Mesendoderm (in vitro differentiated cells): ENCODE results near the gene MT1X.
A peak's percentile ranks its signal among the peaks of the same experiment; 100 is the strongest.
"Not testable (repeated sequence)": the region's sequence is repeated elsewhere in the genome, so short reads cannot be mapped to it uniquely, and the experiment has no call there.

Experiments used
- DNase-seq: peaks from one replicate; pipeline ENCODE4 v3.0.0; 2013
- H2AK5ac ChIP-seq: 2 replicates; pipeline ENCODE4 v1.6.1; 2013; ENCODE audit warnings: low read length, inconsistent platforms
- H2BK120ac ChIP-seq: 2 replicates; pipeline ENCODE4 v1.6.1; 2013; ENCODE audit warnings: low read depth, mild to moderate bottlenecking, low read length, moderate library complexity, mixed read lengths
- H2BK15ac ChIP-seq: replicated peaks from 2 replicates; pipeline ENCODE4 v1.6.1; 2013; ENCODE audit warnings: low read depth, mild to moderate bottlenecking, moderate library complexity
- H2BK5ac ChIP-seq: 2 replicates; pipeline ENCODE4 v1.6.1; 2013; ENCODE audit warnings: low read length, inconsistent platforms
- H3K18ac ChIP-seq: 2 replicates; pipeline ENCODE4 v1.6.1; 2013; ENCODE audit warnings: mild to moderate bottlenecking, low read length, mixed read lengths
- H3K23ac ChIP-seq: one replicate; pipeline ENCODE4 v1.6.1; 2013; ENCODE audit warnings: low read length
- H3K27ac ChIP-seq: 2 replicates; pipeline ENCODE4 v1.5.1; 2013; ENCODE audit warnings: low read depth, mild to moderate bottlenecking, inconsistent platforms, low read length, moderate library complexity
- H3K27me3 ChIP-seq: 2 replicates; pipeline ENCODE4 v1.6.1; 2013; ENCODE audit warnings: low read length, control low read depth, mild to moderate bottlenecking, inconsistent platforms; ENCODE audit not compliant: insufficient read depth, poor library complexity
- H3K36me3 ChIP-seq: 2 replicates; pipeline ENCODE4 v1.6.1; 2013; ENCODE audit warnings: low read length, inconsistent platforms; ENCODE audit not compliant: control insufficient read depth, insufficient read depth
- H3K4ac ChIP-seq: one replicate; pipeline ENCODE4 v1.6.1; 2013; ENCODE audit warnings: low read depth, mild to moderate bottlenecking, low read length, moderate library complexity
- H3K4me1 ChIP-seq: 2 replicates; pipeline ENCODE4 v1.6.1; 2013; ENCODE audit warnings: low read depth, low read length, inconsistent platforms; ENCODE audit not compliant: control insufficient read depth
- H3K4me2 ChIP-seq: 2 replicates; pipeline ENCODE4 v1.6.1; 2013; ENCODE audit warnings: low read length
- H3K4me3 ChIP-seq: 2 replicates; pipeline ENCODE4 v1.5.1; 2013; ENCODE audit warnings: mild to moderate bottlenecking, low read length
- H3K56ac ChIP-seq: one replicate; pipeline ENCODE4 v1.6.1; 2013; ENCODE audit warnings: low read length
- H3K79me1 ChIP-seq: 2 replicates; pipeline ENCODE4 v1.6.1; 2013; ENCODE audit warnings: low read length, inconsistent platforms
- H3K79me2 ChIP-seq: 2 replicates; pipeline ENCODE4 v1.6.1; 2013; ENCODE audit warnings: mild to moderate bottlenecking, low read length; ENCODE audit not compliant: control insufficient read depth, insufficient read depth
- H3K9ac ChIP-seq: 2 replicates; pipeline ENCODE4 v1.6.1; 2013; ENCODE audit warnings: low read length, inconsistent platforms
- H4K5ac ChIP-seq: one replicate; pipeline ENCODE4 v1.6.1; 2013; ENCODE audit warnings: low read length
- H4K8ac ChIP-seq: one replicate; pipeline ENCODE4 v1.6.1; 2013; ENCODE audit warnings: low read depth, mild to moderate bottlenecking, control low read depth, low read length, moderate library complexity
- WGBS: extraction: QIAGEN DNeasy Blood & Tissue Kit; methylation state at CpG from one replicate; pipeline ENCODE4 v1.1.7; 2013; ENCODE audit warnings: low lambda C conversion rate, missing lambda C conversion rate; ENCODE audit not compliant: insufficient coverage; ENCODE audit errors: extremely low coverage; 5-methylcytosine and 5-hydroxymethylcytosine counted together

The MT1X gene

DNA sequence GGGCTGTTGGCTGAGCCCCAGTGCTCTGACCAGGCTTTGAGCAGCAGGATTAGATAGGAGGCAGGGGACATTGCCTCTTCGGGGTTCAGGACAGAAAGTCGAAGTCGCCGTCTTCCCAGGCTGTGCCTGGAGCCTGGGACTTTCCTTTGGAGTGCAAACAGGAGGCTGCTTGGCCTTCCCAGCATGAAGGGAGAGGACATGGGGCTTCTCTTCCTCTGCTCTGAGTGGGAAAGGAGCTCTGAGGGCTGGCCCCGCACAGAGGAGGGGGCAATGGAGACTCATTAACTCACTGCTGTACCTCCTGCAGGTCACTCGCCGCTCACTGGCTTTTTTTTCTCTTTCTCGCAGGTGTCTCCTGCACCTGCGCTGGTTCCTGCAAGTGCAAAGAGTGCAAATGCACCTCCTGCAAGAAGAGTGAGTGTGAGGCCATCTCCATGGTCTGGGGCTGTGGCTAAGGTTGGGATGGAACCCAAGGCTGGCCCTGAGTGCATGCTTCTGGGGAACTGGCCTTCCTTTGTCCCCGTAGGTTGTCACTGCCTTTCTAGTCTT is 23.9 kb upstream of the MT1X start:
- Histone ChIP-seq H3K23ac (no peak overlapping the region), H3K79me2 (no peaks in the 10 kb centered on the region), H3K4ac (no peak overlapping the region), H2BK15ac (no peak overlapping the region), H3K27me3 (peaks cover 49% of the 10 kb centered on the region), H4K5ac (no peak overlapping the region), H3K36me3 (no peaks in the 10 kb centered on the region), H3K4me3 (no peak overlapping the region), H3K4me1 (peaks cover 2% of the 10 kb centered on the region), H3K4me2 (peak overlapping the region; percentile 2), H3K56ac (no peak overlapping the region), H2BK5ac (no peak overlapping the region), H3K79me1 (no peaks in the 10 kb centered on the region), H3K18ac (no peak overlapping the region), H3K9ac (no peak overlapping the region), H4K8ac (no peak overlapping the region), H2AK5ac (no peak overlapping the region), H3K27ac (no peak overlapping the region), H2BK120ac (no peak overlapping the region)
- DNase-seq, result no peak
- no CpG with 5 or more reads among the region's 10 CpGs for WGBS

DNA sequence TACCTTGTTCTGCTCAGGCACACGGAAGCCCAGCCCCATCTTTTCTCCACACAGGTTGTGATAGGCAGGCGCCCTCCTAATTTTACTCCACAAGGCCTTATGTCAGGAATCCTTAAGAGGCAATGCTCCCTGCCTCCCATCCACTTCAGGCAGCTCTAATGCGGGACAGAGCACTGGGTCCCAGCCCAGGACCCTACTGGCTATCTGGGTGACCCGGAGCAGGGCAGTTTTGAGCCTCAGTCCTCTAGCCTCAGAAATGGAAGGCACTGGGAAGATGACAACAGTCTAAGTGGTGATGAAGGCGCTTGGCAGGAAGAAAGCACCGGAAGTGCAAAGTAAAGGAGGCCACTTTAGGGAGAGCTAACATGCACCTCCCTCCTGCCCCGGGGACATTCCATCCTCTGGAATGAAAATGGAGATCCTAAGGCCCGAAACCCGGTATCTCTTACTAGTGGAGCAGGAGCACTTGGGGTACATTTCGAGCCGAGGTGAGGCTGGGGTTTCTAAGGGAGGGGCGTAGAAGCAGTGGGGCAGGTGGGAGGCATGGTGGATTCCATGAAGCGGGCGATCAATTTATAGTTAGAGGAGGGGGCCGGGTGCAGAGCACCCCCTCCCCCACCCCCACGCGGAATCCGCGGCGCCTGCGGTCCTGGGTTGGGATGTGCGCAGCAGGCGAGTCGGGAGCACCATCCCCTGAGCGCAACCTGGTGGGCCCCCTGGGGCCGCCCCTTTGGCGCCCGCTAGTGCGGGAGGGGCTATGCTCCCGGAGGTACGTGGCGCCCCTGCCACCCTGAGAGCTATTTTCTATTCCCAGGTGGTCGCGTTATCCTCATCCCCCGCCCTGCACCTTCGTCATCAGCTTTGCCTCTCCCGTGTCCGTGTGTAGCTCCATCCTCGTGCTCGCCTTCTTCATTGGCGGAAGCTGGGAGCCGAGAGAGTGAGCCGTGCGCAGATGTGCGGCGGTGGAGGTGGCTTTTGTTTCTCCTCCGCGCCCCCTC is 19.6 kb upstream of the MT1X start:
- Histone ChIP-seq H3K9ac (no peak overlapping the region), H3K4ac (no peak overlapping the region), H3K4me3 (no peak overlapping the region), H3K36me3 (no peaks in the 10 kb centered on the region), H3K27me3 (peaks cover 78% of the 10 kb centered on the region), H3K56ac (no peak overlapping the region), H3K18ac (no peak overlapping the region), H3K27ac (no peak overlapping the region), H3K79me2 (no peaks in the 10 kb centered on the region), H4K8ac (no peak overlapping the region), H2AK5ac (no peak overlapping the region), H2BK120ac (no peak overlapping the region), H2BK5ac (no peak overlapping the region), H4K5ac (no peak overlapping the region), H3K79me1 (no peaks in the 10 kb centered on the region), H3K4me2 (peak overlapping the region; percentile 10), H2BK15ac (no peak overlapping the region), H3K23ac (no peak overlapping the region), H3K4me1 (peaks cover 2% of the 10 kb centered on the region)
- WGBS, result no CpG with 5 or more reads among the region's 48 CpGs
- DNase-seq, result peak; percentile 44

DNA sequence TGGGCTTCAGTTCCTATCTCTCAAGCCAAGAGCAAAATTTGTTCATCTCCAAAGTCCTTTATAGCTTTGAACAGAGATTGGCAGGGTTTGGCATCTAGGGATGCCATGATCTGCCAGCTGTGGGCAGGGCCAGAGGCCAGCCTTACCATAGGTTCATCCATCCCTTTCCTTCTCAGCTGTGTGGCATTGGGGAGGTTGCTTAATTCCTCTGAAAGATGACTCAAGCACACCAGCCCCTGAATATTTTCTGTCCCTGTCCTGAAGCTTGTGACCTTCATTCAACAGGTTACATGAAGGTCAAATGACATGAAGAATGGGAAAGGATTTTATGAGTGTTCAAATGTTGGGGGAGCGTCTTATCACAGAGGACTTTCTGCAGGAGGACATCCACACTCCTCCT is 17.8 kb upstream of the MT1X start:
- Histone ChIP-seq H4K5ac (no peak overlapping the region), H3K4ac (no peak overlapping the region), H3K79me1 (no peaks in the 10 kb centered on the region), H3K4me3 (no peak overlapping the region), H3K9ac (no peak overlapping the region), H4K8ac (no peak overlapping the region), H2BK5ac (no peak overlapping the region), H3K4me1 (no peaks in the 10 kb centered on the region), H3K56ac (no peak overlapping the region), H3K27ac (no peak overlapping the region), H2BK120ac (no peak overlapping the region), H3K18ac (no peak overlapping the region), H3K36me3 (no peaks in the 10 kb centered on the region), H3K27me3 (peaks cover 82% of the 10 kb centered on the region), H2BK15ac (no peak overlapping the region), H2AK5ac (no peak overlapping the region), H3K79me2 (no peaks in the 10 kb centered on the region), H3K23ac (no peak overlapping the region), H3K4me2 (no peak overlapping the region)
- no CpG with 5 or more reads among the region's 1 CpG for WGBS
- no peak for DNase-seq

DNA sequence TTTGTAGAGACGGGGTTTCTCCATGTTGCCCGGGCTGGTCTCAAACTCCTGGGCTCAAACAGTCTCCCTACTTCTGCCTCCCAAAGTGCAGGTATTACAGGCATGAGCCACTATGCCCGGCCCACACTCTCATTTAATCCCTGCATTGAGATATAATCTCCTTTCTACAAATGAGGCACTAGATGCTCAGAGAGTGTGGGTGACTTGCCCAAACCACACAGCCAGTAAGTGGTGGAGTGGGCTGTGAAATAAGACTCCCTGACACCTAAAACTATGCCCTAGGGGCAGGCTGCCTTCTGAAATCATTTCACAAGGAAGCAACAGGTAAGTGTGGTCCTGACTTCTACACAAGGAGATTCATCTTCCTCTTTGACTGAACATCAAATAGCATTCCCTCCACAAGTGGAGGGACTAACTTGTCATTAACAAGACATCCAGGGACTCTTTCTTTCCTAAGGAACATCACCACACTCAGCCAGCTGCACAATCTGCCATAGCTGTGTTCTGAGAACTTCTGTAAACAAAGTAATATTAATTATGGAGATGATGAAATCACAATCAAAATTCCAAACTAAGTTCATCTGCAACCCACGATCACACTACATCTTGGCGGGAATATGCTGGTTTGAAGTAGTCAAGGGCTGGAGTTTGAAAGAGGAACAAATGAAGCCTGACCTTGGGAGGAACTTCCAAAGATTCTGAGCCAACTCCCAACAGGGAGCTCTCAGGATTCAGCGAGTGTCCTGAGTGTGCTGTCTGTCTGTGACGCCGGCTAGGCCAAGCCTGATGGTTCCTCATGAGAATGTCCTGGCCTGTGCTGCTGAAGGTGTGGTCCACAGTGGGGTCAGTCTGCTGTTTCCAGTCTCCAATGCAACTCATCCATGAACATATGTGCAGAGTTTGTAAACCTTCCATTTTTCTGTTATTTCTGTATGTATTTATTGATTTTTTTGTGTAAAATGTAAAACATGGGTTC is 16.7 kb upstream of the MT1X start:
- H3K18ac ChIP-seq, H4K8ac ChIP-seq, H3K9ac ChIP-seq, H2AK5ac ChIP-seq, DNase-seq, H4K5ac ChIP-seq, H3K27ac ChIP-seq, H3K56ac ChIP-seq, H2BK120ac ChIP-seq, H3K4me1 ChIP-seq, H3K4me2 ChIP-seq, H3K79me2 ChIP-seq, H3K4me3 ChIP-seq, H3K4ac ChIP-seq, H3K36me3 ChIP-seq, H3K23ac ChIP-seq, H2BK15ac ChIP-seq, H3K79me1 ChIP-seq, H2BK5ac ChIP-seq: not testable (repeated sequence)
- peaks cover 82% of the 10 kb centered on the region for H3K27me3 ChIP-seq
- WGBS, result no CpG with 5 or more reads among the region's 8 CpGs

DNA sequence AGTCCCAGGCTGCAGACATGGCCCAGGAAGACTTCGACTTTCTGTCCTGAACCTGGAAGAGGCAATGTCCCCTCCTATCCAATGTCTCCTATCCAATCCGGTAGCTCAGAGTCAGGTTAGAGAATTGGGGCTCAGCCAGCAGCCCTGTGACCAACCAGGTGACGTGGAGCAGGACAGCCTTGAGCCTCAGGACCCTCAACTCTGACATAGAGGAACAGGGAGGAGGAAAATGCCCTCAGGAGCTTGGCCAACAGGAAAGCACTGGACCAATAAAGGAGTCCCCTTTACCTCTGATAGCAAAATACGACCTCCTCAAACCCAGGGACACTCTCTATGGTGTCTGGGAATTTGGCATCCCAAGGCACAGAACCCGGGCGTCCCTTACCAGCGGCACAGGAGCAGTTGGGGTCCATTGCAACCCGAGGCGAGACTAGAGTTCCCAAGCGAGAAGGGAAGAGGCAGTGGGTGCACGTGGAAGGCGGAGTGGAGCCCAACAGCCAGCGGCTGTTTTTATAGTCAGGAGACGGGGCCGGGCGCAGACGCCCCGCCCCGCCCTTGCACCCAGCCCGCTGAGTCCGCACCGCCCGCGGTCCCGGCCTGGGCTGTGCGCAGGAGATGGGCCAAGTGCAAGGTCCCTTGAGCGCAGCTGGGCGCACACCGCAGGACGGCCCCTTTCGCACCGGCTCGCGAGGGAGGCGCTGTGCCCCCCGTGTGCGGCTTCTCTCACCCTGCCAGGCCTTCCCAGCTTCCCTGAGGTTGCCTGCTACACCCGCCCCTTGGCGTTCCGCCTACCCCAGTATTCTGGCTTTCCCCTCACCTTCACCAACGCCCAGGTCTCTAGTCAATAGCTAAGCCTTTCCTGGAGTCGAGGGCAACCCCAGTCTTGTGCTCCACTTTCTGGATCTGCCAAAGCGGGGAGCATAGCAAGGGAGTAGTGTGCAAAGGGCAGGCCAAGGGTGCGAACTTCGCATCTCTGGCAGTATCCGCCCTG is 14.4 kb upstream of the MT1X start, which contains the start of gene MT1G:
TSS of gene MT1G (minus strand) at position 485 of the 991 bp plus-strand sequence. CDS start at position 413, 72 bp downstream.
- WGBS, result no CpG with 5 or more reads among the region's 46 CpGs
- Histone ChIP-seq H2BK120ac (no peak within 1 kb of the TSS), H3K4me1 (no peaks in the 10 kb centered on the region), H3K56ac (no peak within 1 kb of the TSS), H4K5ac (no peak within 1 kb of the TSS), H3K36me3 (no peaks in the 10 kb centered on the region), H2AK5ac (no peak within 1 kb of the TSS), H3K4ac (no peak within 1 kb of the TSS), H3K27me3 (peaks cover 67% of the 10 kb centered on the region), H2BK5ac (no peak within 1 kb of the TSS), H2BK15ac (no peak within 1 kb of the TSS), H3K23ac (no peak within 1 kb of the TSS), H3K27ac (no peak within 1 kb of the TSS), H3K18ac (no peak within 1 kb of the TSS), H4K8ac (no peak within 1 kb of the TSS), H3K4me2 (peak within 1 kb of the TSS; percentile 33), H3K79me1 (no peaks in the 10 kb centered on the region), H3K4me3 (no peak within 1 kb of the TSS), H3K79me2 (no peaks in the 10 kb centered on the region), H3K9ac (no peak within 1 kb of the TSS)
- DNase-seq, result no peak
